Activated naive CD4-positive, alpha-beta T cell treated with anti-CD3 and anti-CD28 coated beads for 36 hours (primary cell): ENCODE measurements around the gene ADAMTS12. TPM values are rescaled to one million over a fixed set of nuclear protein-coding genes. Genes with fewer than 3 reads are reported as not detected.
"Not testable (repeated sequence)": the region's sequence is repeated elsewhere in the genome, so short reads cannot be mapped to it uniquely, and the experiment has no call there.

Experiments used
- CTCF ChIA-PET: fragments of 350-600 bp; sonication (Branson Sonifier 250); formaldehyde crosslinking; loops from one replicate; lab custom pipeline; 2021; ENCODE audit warnings: antibody characterized with exemption; lab: Charles Lee
- DNase-seq: peaks from one replicate; pipeline ENCODE4 v3.0.0-alpha.2; 2020
- H3K27ac Mint-ChIP-seq: one replicate; pipeline ENCODE4 v1.8.0; 2021; ENCODE audit warnings: mild to moderate bottlenecking, mixed read lengths
- H3K27me3 Mint-ChIP-seq: one replicate; pipeline ENCODE4 v1.8.0; 2021; ENCODE audit warnings: low read depth, mixed read lengths
- H3K36me3 Mint-ChIP-seq: one replicate; pipeline ENCODE4 v1.8.0; 2021; ENCODE audit warnings: low read depth, mixed read lengths
- H3K4me1 Mint-ChIP-seq: one replicate; pipeline ENCODE4 v1.8.0; 2021; ENCODE audit warnings: low read depth, mixed read lengths
- H3K4me3 Mint-ChIP-seq: one replicate; pipeline ENCODE4 v1.8.0; 2021; ENCODE audit warnings: mild to moderate bottlenecking, moderate library complexity, mixed read lengths
- H3K9me3 Mint-ChIP-seq: one replicate; pipeline ENCODE4 v1.8.0; 2021; ENCODE audit warnings: mixed read lengths
- intact Hi-C: fragments of 100-400 bp; cut with micrococcal nuclease; formaldehyde crosslinking; loops from one replicate; pipeline ENCODE4 v1.15.1; 2023
- total RNA-seq, 2 experiments: library from RNA; stranded (reverse); gene quantifications; one replicate each; pipeline ENCODE4 v1.2.3, GENCODE V29; 2021

The ADAMTS12 gene
- total RNA-seq, 2 experiments from 2014 or later: not detected

- Mint-ChIP-seq H3K9me3 (peaks cover 2% of the 10 kb centered on the region), H3K36me3 (no peaks in the 10 kb centered on the region), H3K4me3 (no peak overlapping the region), H3K4me1 (no peaks in the 10 kb centered on the region), H3K27me3 (peaks cover 4% of the 10 kb centered on the region), H3K27ac (no peak overlapping the region)
- DNase-seq: no peak
- intact Hi-C loops: no loop called here
- CTCF ChIA-PET: interaction anchor here (0.6 to 3.2 kb wide), 2 partner anchors 10 to 817 kb away, joined by 3 to 18 read pairs; no protein-coding TSS in a partner anchor
Observed at GRCh38 chr5:33579152-33579551, 312.6 kb downstream of the ADAMTS12 start.

GRCh38 chr5:33576726-33577590 is 314.8 kb downstream of the ADAMTS12 start:
- peaks cover 4% of the 10 kb centered on the region for H3K27me3 Mint-ChIP-seq
- CTCF ChIA-PET: interaction anchor here (1.0 to 3.2 kb wide), 2 partner anchors 12 to 392 kb away, joined by 3 to 18 read pairs; no protein-coding TSS in a partner anchor

GRCh38 chr5:33565324-33565723 is 326.5 kb downstream of the ADAMTS12 start:
- Mint-ChIP-seq H3K4me1 (no peaks in the 10 kb centered on the region), H3K27ac (no peak overlapping the region), H3K9me3 (no peaks in the 10 kb centered on the region), H3K36me3 (no peaks in the 10 kb centered on the region), H3K4me3 (no peak overlapping the region), H3K27me3 (no peaks in the 10 kb centered on the region)
- DNase-seq: no peak
- CTCF ChIA-PET: interaction anchor here (0.6 to 1.4 kb wide), 3 partner anchors 10 to 42 kb away, joined by 3 to 6 read pairs (median 3); no protein-coding TSS in a partner anchor
- intact Hi-C loops: no loop called here

More at GRCh38 chr5:33576726-33577590, 314.8 kb downstream of the ADAMTS12 start:
- H3K9me3 Mint-ChIP-seq: peaks cover 5% of the 10 kb centered on the region
- H3K36me3 Mint-ChIP-seq: no peaks in the 10 kb centered on the region
- H3K4me1 Mint-ChIP-seq: no peaks in the 10 kb centered on the region
- H3K27ac Mint-ChIP-seq: no peak overlapping the region
- intact Hi-C loops: no loop called here
- no peak overlapping the region for H3K4me3 Mint-ChIP-seq
- no peak for DNase-seq

DNA sequence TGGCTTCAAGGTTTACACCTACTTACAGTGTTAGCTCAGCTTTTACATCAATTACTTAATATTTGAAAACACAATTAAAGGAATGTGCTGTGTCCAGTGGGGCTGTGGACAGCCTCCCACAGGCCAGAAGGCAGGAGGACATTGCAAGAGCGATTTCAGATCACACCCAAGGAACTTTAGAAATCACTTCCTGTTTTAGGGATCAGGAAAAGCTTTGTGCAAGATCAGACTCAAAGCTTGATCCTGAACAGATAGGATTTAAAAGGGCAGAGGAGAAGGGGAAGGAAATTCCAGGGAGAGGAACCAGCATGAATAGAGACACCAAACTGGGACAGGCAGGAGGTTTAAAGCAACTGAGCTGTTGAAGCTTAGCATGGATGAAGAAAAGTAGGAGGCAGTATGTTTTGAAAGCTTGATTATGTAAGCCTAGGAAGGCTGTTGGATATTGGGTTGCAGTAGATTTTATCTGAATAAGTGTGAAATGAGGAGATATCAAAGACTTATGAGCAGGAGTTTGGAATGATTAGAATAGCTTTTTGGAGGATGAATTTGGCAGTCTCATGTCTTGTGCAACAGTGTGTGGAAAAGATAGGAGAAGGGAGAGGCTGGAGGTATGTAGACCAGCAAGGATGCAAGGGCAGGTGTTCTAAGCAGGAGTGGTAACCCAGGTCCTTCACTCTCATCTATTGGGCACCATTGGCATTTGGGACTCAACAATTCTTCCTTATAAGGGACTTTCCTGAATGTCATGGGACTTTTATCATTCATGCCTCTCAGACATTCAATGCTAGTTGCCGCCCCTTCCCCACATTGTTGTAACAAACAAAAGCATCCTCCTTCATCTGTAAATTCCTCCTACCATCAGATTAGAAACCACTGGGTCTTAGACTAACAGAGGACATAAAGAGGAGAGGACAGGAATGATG is 327.5 kb downstream of the ADAMTS12 start:
- CTCF ChIA-PET: interaction anchor here (1.4 kb wide), 1 partner anchor 24 kb away, joined by 3 read pairs; no protein-coding TSS in a partner anchor
- Mint-ChIP-seq H3K4me3 (no peak overlapping the region), H3K27ac (no peak overlapping the region), H3K27me3 (no peaks in the 10 kb centered on the region), H3K9me3 (no peaks in the 10 kb centered on the region), H3K36me3 (no peaks in the 10 kb centered on the region), H3K4me1 (no peaks in the 10 kb centered on the region)
- no peak for DNase-seq
- intact Hi-C loops: no loop called here

DNA sequence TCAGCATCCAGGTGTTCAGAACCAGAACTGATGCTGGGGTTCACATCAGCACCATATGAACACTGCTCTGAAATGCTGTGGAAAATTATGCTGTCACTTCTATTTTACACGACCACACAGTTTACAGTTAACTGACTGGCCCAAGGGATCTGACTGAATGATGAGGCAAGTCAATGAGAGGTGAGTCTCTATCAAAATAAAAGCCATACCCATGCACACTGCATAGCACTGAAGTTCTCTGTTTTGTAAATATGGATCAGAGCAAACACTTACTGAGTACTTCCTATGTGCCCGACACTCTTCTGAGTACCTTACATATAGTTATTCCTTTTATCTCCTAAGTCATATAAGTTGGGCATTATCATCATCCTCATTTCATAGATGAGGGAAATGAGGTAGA is 328.3 kb downstream of the ADAMTS12 start:
- intact Hi-C loops: no loop called here
- Mint-ChIP-seq H3K36me3 (no peaks in the 10 kb centered on the region), H3K27me3 (no peaks in the 10 kb centered on the region), H3K9me3 (no peaks in the 10 kb centered on the region), H3K4me3 (no peak overlapping the region), H3K27ac (no peak overlapping the region), H3K4me1 (no peaks in the 10 kb centered on the region)
- CTCF ChIA-PET: no interaction called here
- no peak for DNase-seq

GRCh38 chr5:33558489-33558888 is 333.3 kb downstream of the ADAMTS12 start:
- CTCF ChIA-PET: no interaction called here
- Mint-ChIP-seq H3K27me3 (no peaks in the 10 kb centered on the region), H3K9me3 (no peaks in the 10 kb centered on the region), H3K4me3 (no peak overlapping the region), H3K27ac (no peak overlapping the region), H3K36me3 (no peaks in the 10 kb centered on the region), H3K4me1 (no peaks in the 10 kb centered on the region)
- intact Hi-C loops: no loop called here
- no peak for DNase-seq

- intact Hi-C loops: no loop called here
- CTCF ChIA-PET: no interaction called here
- H3K4me1 Mint-ChIP-seq: no peaks in the 10 kb centered on the region
- no peak overlapping the region for H3K27ac Mint-ChIP-seq
- no peak for DNase-seq
- H3K4me3 Mint-ChIP-seq: no peak overlapping the region
- H3K36me3 Mint-ChIP-seq: no peaks in the 10 kb centered on the region
- H3K27me3 Mint-ChIP-seq: no peaks in the 10 kb centered on the region
- no peaks in the 10 kb centered on the region for H3K9me3 Mint-ChIP-seq
Observed at GRCh38 chr5:33557605-33558004, 334.2 kb downstream of the ADAMTS12 start.

DNA sequence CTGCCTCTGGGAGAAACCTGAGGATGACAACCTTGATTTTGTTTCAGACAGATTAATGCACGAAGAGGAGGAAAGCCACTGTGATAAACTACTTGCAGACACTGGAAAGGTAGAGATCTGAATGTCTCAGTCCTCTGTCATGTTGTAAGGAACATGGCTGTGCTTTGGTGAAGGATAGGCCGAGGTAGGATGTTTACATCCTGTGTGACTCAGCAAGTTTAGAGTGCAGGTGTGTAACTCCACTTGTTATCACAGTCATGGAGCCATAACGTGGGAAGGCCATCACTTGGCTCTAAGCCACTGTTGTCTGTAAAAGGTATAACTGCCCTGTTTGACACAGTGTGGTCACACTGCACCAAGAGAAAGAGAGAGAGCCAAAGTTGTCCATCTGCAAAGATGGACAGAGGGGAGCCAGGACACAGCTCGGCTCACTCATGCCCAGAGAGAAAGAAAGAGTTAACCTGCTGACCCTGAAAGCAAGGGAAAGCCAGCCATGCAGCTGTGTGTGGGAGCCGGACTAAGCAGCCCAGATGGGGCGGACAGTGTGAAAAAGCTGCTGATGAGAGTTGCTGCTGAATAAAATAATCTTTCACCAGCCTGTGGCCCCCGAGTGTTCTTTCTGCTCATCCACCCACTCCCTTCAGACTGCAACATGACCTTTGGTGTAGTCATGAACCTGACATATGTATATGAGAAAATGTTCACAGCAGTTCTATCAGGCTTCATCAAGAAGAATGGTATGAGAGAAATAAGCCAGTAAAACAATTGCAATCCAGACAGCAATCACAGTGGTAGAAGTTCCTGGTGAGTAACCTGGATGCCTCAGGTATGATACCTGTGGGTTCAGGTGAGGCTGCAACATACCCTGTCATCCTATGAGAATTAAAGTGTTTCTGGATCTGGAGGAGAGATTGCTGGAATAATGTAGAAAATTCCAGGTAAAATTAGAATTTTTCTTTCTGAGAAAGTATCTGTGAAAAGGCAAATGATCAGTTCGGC is 335.2 kb downstream of the ADAMTS12 start:
- no peaks in the 10 kb centered on the region for H3K4me1 Mint-ChIP-seq
- H3K9me3 Mint-ChIP-seq: no peaks in the 10 kb centered on the region
- H3K27ac Mint-ChIP-seq: no peak overlapping the region
- intact Hi-C loops: no loop called here
- H3K36me3 Mint-ChIP-seq: no peaks in the 10 kb centered on the region
- no peak overlapping the region for H3K4me3 Mint-ChIP-seq
- no peaks in the 10 kb centered on the region for H3K27me3 Mint-ChIP-seq
- CTCF ChIA-PET: no interaction called here
- no peak for DNase-seq

DNA sequence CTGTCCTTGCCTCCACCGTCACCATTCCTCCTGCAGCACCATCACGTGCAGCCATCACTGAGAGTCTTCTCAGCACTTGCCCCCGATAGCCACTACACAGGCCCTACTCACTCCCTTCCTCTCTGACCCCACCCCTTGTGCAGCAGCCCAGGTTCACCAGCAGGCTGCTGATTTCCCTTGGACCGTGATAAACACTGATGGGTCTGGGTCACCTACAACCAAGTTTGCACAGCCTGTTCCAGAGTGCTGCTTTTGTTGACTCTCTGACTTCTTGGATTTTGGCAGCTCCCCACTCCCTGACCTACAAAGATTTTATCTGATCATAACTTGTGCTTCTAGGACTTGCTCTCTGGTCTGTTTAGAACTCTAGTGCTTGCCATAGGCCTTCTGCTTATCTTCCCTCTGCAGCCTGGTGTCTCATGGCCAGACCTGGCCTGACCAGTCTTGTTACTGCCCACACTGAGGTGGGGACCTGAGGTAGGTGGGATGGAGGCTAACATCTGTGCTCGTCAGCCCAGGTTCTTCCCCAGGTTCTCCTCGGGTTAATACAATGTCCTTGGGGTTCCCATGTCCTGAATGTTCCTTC is 341.7 kb downstream of the ADAMTS12 start:
- no peak for DNase-seq
- Mint-ChIP-seq H3K4me3 (no peak overlapping the region), H3K27ac (no peak overlapping the region), H3K9me3 (peaks cover 3% of the 10 kb centered on the region), H3K4me1 (no peaks in the 10 kb centered on the region), H3K36me3 (no peaks in the 10 kb centered on the region), H3K27me3 (peaks cover 8% of the 10 kb centered on the region)
- CTCF ChIA-PET: no interaction called here
- intact Hi-C loops: no loop called here

GRCh38 chr5:33539790-33540189 is 352.0 kb downstream of the ADAMTS12 start:
- H3K9me3 Mint-ChIP-seq, H3K36me3 Mint-ChIP-seq, H3K27ac Mint-ChIP-seq, intact Hi-C loops, H3K4me1 Mint-ChIP-seq, DNase-seq, CTCF ChIA-PET, H3K4me3 Mint-ChIP-seq: not testable (repeated sequence)
- peaks cover 12% of the 10 kb centered on the region for H3K27me3 Mint-ChIP-seq

DNA sequence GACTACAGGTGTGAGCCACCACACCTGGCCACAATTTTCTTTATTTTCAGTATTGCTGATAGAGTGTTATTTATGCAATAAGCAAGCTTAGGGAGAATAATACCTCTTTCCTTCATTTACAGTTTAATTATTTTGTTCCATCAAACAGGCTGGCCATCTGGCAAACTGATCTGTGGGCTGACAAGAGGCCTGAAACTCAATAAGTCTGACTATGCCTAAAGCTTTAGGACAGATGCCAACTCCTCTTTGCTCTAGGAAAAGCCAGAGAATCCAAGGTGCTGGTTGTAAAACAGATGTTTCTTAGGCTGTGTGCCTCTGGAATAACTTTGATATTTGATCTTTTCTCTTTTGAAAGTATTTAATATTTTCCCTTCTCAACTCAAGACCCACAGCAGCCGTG is 352.6 kb downstream of the ADAMTS12 start:
- H3K4me3 Mint-ChIP-seq: no peak overlapping the region
- peaks cover 12% of the 10 kb centered on the region for H3K27me3 Mint-ChIP-seq
- no peaks in the 10 kb centered on the region for H3K4me1 Mint-ChIP-seq
- DNase-seq: no peak
- H3K36me3 Mint-ChIP-seq: no peaks in the 10 kb centered on the region
- no peaks in the 10 kb centered on the region for H3K9me3 Mint-ChIP-seq
- CTCF ChIA-PET: no interaction called here
- intact Hi-C loops: no loop called here
- no peak overlapping the region for H3K27ac Mint-ChIP-seq
